ENCODE measurements around the gene CYP11A1.

DNA sequence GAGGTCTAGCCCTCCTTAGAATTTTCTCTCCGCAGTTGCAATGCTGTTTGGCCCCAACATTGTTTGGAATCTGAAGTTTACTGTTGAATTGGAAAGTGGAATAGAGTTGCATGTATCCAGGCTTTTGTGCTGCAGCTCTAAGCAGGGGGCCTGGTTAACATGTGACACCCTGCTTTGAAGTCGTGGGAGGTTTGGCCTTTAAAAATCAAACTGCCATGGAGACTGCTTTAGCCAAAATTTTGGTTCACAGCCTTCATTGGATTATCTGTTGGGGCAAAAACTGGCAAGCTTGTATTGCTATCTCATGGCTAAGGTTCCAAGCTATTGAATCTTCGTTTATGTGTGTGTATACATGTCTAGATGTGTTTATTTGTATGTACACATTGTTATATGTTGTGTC is 15.8 kb downstream of the CYP11A1 start:
- TF ChIP-seq CTCF (IDR thresholded peaks at IDR 0.05) (no peak), POLR2A (IDR thresholded peaks at IDR 0.05) (no peak)

Measured in esophagus squamous epithelium (tissue), 4 donors.